HEK293 (cell line): Measurements from ENCODE around the gene BZW2.

Experiments
- CTCF ChIA-PET: fragments of 350-600 bp; formaldehyde crosslinking; extraction: SDS; loops from one replicate; lab custom pipeline; 2021; ENCODE audit warnings: antibody characterized with exemption; lab: Yijun Ruan, JAX
- POLR2A ChIA-PET: fragments of 300-600 bp; formaldehyde crosslinking; extraction: SDS; loops from one replicate; lab custom pipeline; 2020; ENCODE audit warnings: antibody characterized with exemption, inconsistent platforms; lab: Yijun Ruan, JAX
- H3K27ac ChIP-seq: fragments of 200-500 bp; sonication (Bioruptor generic); 2 replicates; pipeline ENCODE4 v1.5.1; 2014; ENCODE audit warnings: low read depth, low read length, control low read depth, inconsistent platforms; ENCODE audit errors: extremely low read depth
- H3K36me3 ChIP-seq, 2 experiments: fragments of 200-500 bp in 1 of 2; sonication (Bioruptor generic) in 1 of 2; 1 replicate in 1 of 2; 2 replicates in 1 of 2; pipeline ENCODE4 v1.5.1; 2014 to 2017; ENCODE audit warnings: inconsistent platforms in 2 of 2, low read length in 2 of 2; ENCODE audit not compliant: control insufficient read depth in 2 of 2, insufficient read depth in 1 of 2
- H3K4me1 ChIP-seq: fragments of 200-500 bp; sonication (Bioruptor generic); 2 replicates; pipeline ENCODE4 v1.5.1; 2014; ENCODE audit warnings: mild to moderate bottlenecking, low read length, inconsistent platforms; ENCODE audit not compliant: control insufficient read depth, insufficient read depth
- H3K4me3 ChIP-seq: 2 replicates; pipeline ENCODE4 v1.5.1; 2011; ENCODE audit warnings: low read depth, mild to moderate bottlenecking, control low read depth, low read length, moderate library complexity
- H3K9me3 ChIP-seq: fragments of 200-500 bp; sonication (Bioruptor generic); 2 replicates; pipeline ENCODE4 v1.5.1; 2014; ENCODE audit warnings: low read depth, low read length, inconsistent platforms; ENCODE audit not compliant: control insufficient read depth, insufficient read depth
- MEIS1 ChIP-seq: sonication (generic); formaldehyde crosslinking; IDR thresholded peaks from 2 replicates; pipeline ENCODE4 v1.8.1; 2022; ENCODE audit warnings: missing genetic modification reagents, mild to moderate bottlenecking, borderline replicate concordance
- MYNN ChIP-seq: fragments of 450-650 bp; formaldehyde crosslinking; IDR thresholded peaks from 2 replicates; pipeline ENCODE4 v1.5.1; 2016; ENCODE audit warnings: missing biosample characterization, missing genetic modification characterization, borderline replicate concordance
- SP7 ChIP-seq: fragments of 450-650 bp; formaldehyde crosslinking; IDR thresholded peaks from 2 replicates; pipeline ENCODE4 v1.5.1; 2016; ENCODE audit warnings: missing biosample characterization, missing genetic modification characterization
- ZBTB17 ChIP-seq: fragments of 450-650 bp; formaldehyde crosslinking; IDR thresholded peaks from 2 replicates; pipeline ENCODE4 v1.5.1; 2016; ENCODE audit warnings: missing biosample characterization, missing genetic modification characterization
- ZNF157 ChIP-seq: fragments of 450-650 bp; formaldehyde crosslinking; IDR thresholded peaks from 2 replicates; pipeline ENCODE4 v1.5.1; 2016; ENCODE audit warnings: missing biosample characterization, missing genetic modification characterization
- ZNF335 ChIP-seq: fragments of 450-650 bp; formaldehyde crosslinking; conservative IDR thresholded peaks from 2 replicates; pipeline ENCODE4 v1.5.1; 2016; ENCODE audit warnings: missing biosample characterization, missing genetic modification characterization
- ZNF354C ChIP-seq: fragments of 450-650 bp; formaldehyde crosslinking; IDR thresholded peaks from 2 replicates; pipeline ENCODE4 v1.5.1; 2016; ENCODE audit warnings: missing biosample characterization, missing genetic modification characterization, low read depth, borderline replicate concordance
- ZNF366 ChIP-seq: fragments of 450-650 bp; formaldehyde crosslinking; conservative IDR thresholded peaks from 2 replicates; pipeline ENCODE4 v1.5.1; 2016; ENCODE audit warnings: missing biosample characterization, missing genetic modification characterization
- ZNF416 ChIP-seq: fragments of 450-650 bp; formaldehyde crosslinking; IDR thresholded peaks from 2 replicates; pipeline ENCODE4 v1.5.1; 2016; ENCODE audit warnings: missing biosample characterization, missing genetic modification characterization
- ZNF423 ChIP-seq: fragments of 450-650 bp; formaldehyde crosslinking; IDR thresholded peaks from 2 replicates; pipeline ENCODE4 v1.5.1; 2016; ENCODE audit warnings: missing biosample characterization, missing genetic modification characterization
- ZNF544 ChIP-seq: fragments of 450-650 bp; formaldehyde crosslinking; IDR thresholded peaks from 2 replicates; pipeline ENCODE4 v1.5.0; 2017; ENCODE audit warnings: missing biosample characterization, missing genetic modification characterization
- ZNF549 ChIP-seq: fragments of 450-650 bp; IDR thresholded peaks from 2 replicates; pipeline ENCODE4 v1.5.1; 2018; ENCODE audit warnings: missing biosample characterization, missing genetic modification characterization, mild to moderate bottlenecking, inconsistent platforms, moderate library complexity
- ZNF623 ChIP-seq: fragments of 450-650 bp; formaldehyde crosslinking; IDR thresholded peaks from 2 replicates; pipeline ENCODE4 v1.5.1; 2016; ENCODE audit warnings: missing biosample characterization, missing genetic modification characterization
- ZNF626 ChIP-seq: fragments of 450-650 bp; sonication (Bioruptor Pico); formaldehyde crosslinking; IDR thresholded peaks from 2 replicates; pipeline ENCODE4 v1.5.1; 2018; ENCODE audit warnings: missing biosample characterization, missing genetic modification characterization, inconsistent platforms
- ZNF629 ChIP-seq: fragments of 450-650 bp; formaldehyde crosslinking; IDR thresholded peaks from 2 replicates; pipeline ENCODE4 v1.5.1; 2017; ENCODE audit warnings: missing biosample characterization, missing genetic modification characterization
- ZNF654 ChIP-seq: fragments of 450-650 bp; formaldehyde crosslinking; IDR thresholded peaks from 2 replicates; pipeline ENCODE4 v1.5.1; 2016; ENCODE audit warnings: low read depth, missing biosample characterization, missing genetic modification characterization
- ZNF660 ChIP-seq: fragments of 450-650 bp; IDR thresholded peaks from 2 replicates; pipeline ENCODE4 v1.5.1; 2018; ENCODE audit warnings: missing biosample characterization, mild to moderate bottlenecking, missing genetic modification characterization
- ZSCAN23 ChIP-seq: fragments of 450-650 bp; formaldehyde crosslinking; IDR thresholded peaks from 2 replicates; pipeline ENCODE4 v1.5.1; 2016; ENCODE audit warnings: missing biosample characterization, missing genetic modification characterization
- TF ChIP-seq, protein P1 (sequence below): fragments of 450-650 bp; formaldehyde crosslinking; conservative IDR thresholded peaks from 2 replicates; pipeline ENCODE4 v1.5.1; 2016; ENCODE audit warnings: low read depth, missing biosample characterization, missing genetic modification characterization
- TF ChIP-seq, protein P2 (sequence below): fragments of 450-650 bp; formaldehyde crosslinking; IDR thresholded peaks from 2 replicates; pipeline ENCODE4 v1.5.1; 2016; ENCODE audit warnings: missing biosample characterization, missing genetic modification characterization
- TF ChIP-seq, protein P3 (sequence below): fragments of 450-650 bp; formaldehyde crosslinking; IDR thresholded peaks from 2 replicates; pipeline ENCODE4 v1.5.1; 2016; ENCODE audit warnings: missing biosample characterization, missing genetic modification characterization
- TF ChIP-seq, protein P4 (sequence below): fragments of 450-650 bp; formaldehyde crosslinking; IDR thresholded peaks from 2 replicates; pipeline ENCODE4 v1.5.1; 2016; ENCODE audit warnings: missing biosample characterization, missing genetic modification characterization

BZW2 gene

DNA sequence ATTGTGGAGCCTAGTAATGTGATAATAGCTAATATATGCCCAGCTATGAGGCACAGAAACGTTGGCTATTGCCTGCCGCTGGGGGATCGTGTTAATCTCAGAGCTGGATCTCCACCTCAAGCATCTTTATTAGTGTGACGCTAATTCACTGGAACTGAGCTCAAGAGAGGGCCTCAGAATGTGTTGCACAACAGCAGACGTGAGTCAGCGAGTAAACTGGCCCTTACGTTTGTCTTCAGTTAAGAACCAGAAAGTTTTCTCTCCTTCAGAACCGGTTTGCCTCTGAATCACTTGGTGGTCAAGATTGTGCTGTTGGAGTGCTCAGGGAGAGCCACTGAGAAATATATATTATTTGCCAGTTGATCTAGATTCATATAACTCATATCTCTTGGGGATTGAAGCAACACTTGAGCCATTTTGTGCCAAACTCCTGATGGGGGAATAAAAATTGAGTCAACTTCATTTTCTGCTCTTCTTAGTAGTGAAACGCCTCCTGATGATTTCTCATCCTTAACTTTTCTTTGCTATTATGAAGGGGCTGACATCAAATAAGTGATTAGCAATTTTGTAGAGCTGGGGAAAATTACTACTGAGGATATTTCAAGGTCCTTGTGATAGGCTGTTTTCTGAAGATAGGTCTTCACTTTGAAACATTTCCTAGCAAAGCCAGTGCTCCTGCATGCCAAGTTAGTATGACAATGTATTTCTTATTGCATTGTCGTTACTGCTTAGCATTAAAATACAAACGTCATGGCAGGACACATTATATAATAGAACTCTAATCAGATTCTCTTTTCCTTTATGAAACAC, 22.3 kb downstream of the BZW2 start (continued):
- TF ChIP-seq, protein P1, sequence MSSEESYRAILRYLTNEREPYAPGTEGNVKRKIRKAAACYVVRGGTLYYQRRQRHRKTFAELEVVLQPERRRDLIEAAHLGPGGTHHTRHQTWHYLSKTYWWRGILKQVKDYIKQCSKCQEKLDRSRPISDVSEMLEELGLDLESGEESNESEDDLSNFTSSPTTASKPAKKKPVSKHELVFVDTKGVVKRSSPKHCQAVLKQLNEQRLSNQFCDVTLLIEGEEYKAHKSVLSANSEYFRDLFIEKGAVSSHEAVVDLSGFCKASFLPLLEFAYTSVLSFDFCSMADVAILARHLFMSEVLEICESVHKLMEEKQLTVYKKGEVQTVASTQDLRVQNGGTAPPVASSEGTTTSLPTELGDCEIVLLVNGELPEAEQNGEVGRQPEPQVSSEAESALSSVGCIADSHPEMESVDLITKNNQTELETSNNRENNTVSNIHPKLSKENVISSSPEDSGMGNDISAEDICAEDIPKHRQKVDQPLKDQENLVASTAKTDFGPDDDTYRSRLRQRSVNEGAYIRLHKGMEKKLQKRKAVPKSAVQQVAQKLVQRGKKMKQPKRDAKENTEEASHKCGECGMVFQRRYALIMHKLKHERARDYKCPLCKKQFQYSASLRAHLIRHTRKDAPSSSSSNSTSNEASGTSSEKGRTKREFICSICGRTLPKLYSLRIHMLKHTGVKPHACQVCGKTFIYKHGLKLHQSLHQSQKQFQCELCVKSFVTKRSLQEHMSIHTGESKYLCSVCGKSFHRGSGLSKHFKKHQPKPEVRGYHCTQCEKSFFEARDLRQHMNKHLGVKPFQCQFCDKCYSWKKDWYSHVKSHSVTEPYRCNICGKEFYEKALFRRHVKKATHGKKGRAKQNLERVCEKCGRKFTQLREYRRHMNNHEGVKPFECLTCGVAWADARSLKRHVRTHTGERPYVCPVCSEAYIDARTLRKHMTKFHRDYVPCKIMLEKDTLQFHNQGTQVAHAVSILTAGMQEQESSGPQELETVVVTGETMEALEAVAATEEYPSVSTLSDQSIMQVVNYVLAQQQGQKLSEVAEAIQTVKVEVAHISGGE: 0 out of 2 replicates have a peak, but pooled peaks have one; percentile 19
- TF ChIP-seq ZNF623 (tag by site-specific recombination) (no peak), ZNF660 (peak; percentile 55; the same call in 1 of the 2 replicates), ZNF629 (tag by site-specific recombination) (peak; percentile 87), ZBTB17 (tag by site-specific recombination) (peak; percentile 41), ZNF549 (tag by site-specific recombination) (no peak), MEIS1 (no peak), SP7 (tag by site-specific recombination) (peak; percentile 86), ZNF544 (tag by site-specific recombination) (no peak), ZNF626 (no peak), ZNF423 (tag by site-specific recombination) (no peak), ZNF366 (tag by site-specific recombination) (0 out of 2 replicates have a peak, but pooled peaks have one; percentile 44), ZNF354C (tag by site-specific recombination) (no peak), ZNF335 (tag by site-specific recombination) (0 out of 2 replicates have a peak, but pooled peaks have one; percentile 24)
- TF ChIP-seq, protein P2, sequence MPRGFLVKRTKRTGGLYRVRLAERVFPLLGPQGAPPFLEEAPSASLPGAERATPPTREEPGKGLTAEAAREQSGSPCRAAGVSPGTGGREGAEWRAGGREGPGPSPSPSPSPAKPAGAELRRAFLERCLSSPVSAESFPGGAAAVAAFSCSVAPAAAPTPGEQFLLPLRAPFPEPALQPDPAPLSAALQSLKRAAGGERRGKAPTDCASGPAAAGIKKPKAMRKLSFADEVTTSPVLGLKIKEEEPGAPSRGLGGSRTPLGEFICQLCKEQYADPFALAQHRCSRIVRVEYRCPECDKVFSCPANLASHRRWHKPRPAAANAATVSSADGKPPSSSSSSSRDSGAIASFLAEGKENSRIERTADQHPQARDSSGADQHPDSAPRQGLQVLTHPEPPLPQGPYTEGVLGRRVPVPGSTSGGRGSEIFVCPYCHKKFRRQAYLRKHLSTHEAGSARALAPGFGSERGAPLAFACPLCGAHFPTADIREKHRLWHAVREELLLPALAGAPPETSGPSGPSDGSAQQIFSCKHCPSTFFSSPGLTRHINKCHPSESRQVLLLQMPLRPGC (tag by site-specific recombination): peak; percentile 64; the same call in 1 of the 2 replicates
- TF ChIP-seq, protein P3, sequence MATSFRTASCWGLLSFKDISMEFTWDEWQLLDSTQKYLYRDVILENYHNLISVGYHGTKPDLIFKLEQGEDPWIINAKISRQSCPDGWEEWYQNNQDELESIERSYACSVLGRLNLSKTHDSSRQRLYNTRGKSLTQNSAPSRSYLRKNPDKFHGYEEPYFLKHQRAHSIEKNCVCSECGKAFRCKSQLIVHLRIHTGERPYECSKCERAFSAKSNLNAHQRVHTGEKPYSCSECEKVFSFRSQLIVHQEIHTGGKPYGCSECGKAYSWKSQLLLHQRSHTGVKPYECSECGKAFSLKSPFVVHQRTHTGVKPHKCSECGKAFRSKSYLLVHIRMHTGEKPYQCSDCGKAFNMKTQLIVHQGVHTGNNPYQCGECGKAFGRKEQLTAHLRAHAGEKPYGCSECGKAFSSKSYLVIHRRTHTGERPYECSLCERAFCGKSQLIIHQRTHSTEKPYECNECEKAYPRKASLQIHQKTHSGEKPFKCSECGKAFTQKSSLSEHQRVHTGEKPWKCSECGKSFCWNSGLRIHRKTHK: no peak
- TF ChIP-seq, protein P4, sequence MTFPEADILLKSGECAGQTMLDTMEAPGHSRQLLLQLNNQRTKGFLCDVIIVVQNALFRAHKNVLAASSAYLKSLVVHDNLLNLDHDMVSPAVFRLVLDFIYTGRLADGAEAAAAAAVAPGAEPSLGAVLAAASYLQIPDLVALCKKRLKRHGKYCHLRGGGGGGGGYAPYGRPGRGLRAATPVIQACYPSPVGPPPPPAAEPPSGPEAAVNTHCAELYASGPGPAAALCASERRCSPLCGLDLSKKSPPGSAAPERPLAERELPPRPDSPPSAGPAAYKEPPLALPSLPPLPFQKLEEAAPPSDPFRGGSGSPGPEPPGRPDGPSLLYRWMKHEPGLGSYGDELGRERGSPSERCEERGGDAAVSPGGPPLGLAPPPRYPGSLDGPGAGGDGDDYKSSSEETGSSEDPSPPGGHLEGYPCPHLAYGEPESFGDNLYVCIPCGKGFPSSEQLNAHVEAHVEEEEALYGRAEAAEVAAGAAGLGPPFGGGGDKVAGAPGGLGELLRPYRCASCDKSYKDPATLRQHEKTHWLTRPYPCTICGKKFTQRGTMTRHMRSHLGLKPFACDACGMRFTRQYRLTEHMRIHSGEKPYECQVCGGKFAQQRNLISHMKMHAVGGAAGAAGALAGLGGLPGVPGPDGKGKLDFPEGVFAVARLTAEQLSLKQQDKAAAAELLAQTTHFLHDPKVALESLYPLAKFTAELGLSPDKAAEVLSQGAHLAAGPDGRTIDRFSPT (tag by site-specific recombination): peak; percentile 67; the same call in 1 of the 2 replicates

DNA sequence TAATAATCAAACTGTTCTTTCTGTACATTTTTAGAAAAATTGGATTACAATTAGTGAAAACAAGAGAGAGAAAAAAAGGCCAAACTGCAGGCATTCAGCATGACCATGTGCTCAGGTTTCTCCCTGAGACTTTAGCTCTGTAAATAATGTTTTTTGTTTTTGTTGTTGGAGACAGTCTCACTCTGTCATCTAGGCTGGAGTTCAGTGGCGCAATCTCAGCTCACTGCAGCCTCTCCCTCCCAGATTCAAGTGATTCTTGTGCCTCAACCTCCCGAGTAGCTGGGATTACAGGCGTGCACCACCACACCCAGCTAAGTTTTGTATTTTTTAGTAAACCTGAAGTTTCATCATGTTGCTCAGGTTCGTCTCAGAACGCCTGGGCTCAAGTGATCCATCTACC, 23.0 kb downstream of the BZW2 start:
- POLR2A ChIA-PET: interaction anchor here (2.0 kb wide), 1 partner anchor 23 kb away, joined by 7 read pairs; the partner anchor contains the start of genes ANKMY2 and BZW2
- Histone ChIP-seq H3K4me1 (peaks cover 4% of the 10 kb centered on the region; the same call in 1 of the 2 replicates), H3K4me3 (no peak overlapping the region), H3K27ac (no peak overlapping the region), H3K36me3 (peaks cover 0 to 3% of the 10 kb centered on the region in 2 experiments; a peak in 1 of 3 replicates), H3K9me3 (no peaks in the 10 kb centered on the region)
- CTCF ChIA-PET: interaction anchor here (0.7 to 0.9 kb wide), 2 partner anchors 322 to 1341 kb away, joined by 3 read pairs; no protein-coding TSS in a partner anchor
- TF ChIP-seq MYNN (tag by site-specific recombination): no peak
- TF ChIP-seq ZNF416 (tag by site-specific recombination): no peak
- TF ChIP-seq ZBTB17 (tag by site-specific recombination): no peak
- no peak for TF ChIP-seq ZSCAN23 (tag by site-specific recombination)
- no peak for TF ChIP-seq ZNF654 (tag by site-specific recombination)
- no peak for TF ChIP-seq ZNF157 (tag by site-specific recombination)
